ENCODE results near the gene ZNG1B.
"Not testable (repeated sequence)": the region's sequence is repeated elsewhere in the genome, so short reads cannot be mapped to it uniquely, and the experiment has no call there.

Gene ZNG1B

GRCh38 chr2:113437508-113438465 is at the start of gene ZNG1B:
ZNG1B (plus strand) TSS chr2:113437691; CDS start chr2:113437869, 178 bp downstream.
- H3K36me3 Mint-ChIP-seq (ENCODE audit: low read depth); H3K9me3 Mint-ChIP-seq; ATAC-seq; H3K27me3 Mint-ChIP-seq; H3K4me1 Mint-ChIP-seq: not testable (repeated sequence)
- peak within 1 kb of the TSS; percentile 97 for H3K27ac Mint-ChIP-seq
- peak; percentile 73 for DNase-seq
- H3K4me3 Mint-ChIP-seq: peak within 1 kb of the TSS; percentile 92

- Mint-ChIP-seq H3K9me3 (no peaks in the 10 kb centered on the region), H3K27me3 (peaks cover 2% of the 10 kb centered on the region), H3K27ac (peak overlapping the region; percentile 89), H3K4me1 (peaks cover 16% of the 10 kb centered on the region), H3K36me3 (ENCODE audit: low read depth) (no peaks in the 10 kb centered on the region), H3K4me3 (peak overlapping the region; percentile 72)
- ATAC-seq (peak; percentile 82), DNase-seq (peak; percentile 50)
Measured at GRCh38 chr2:113390124-113390849, 47.2 kb upstream of the ZNG1B start.

- no peak overlapping the region for H3K4me3 Mint-ChIP-seq
- H3K9me3 Mint-ChIP-seq: no peaks in the 10 kb centered on the region
- DNase-seq (no peak), ATAC-seq (no peak)
- H3K27me3 Mint-ChIP-seq: no peaks in the 10 kb centered on the region
- peaks cover 16% of the 10 kb centered on the region for H3K4me1 Mint-ChIP-seq
- H3K27ac Mint-ChIP-seq: no peak overlapping the region
- no peaks in the 10 kb centered on the region for H3K36me3 Mint-ChIP-seq (ENCODE audit: low read depth)
Measured at GRCh38 chr2:113391073-113391472, 46.4 kb upstream of the ZNG1B start.

GRCh38 chr2:113406114-113406513 is 31.4 kb upstream of the ZNG1B start:
- no peak overlapping the region for H3K27ac Mint-ChIP-seq
- no peak for ATAC-seq
- H3K4me3 Mint-ChIP-seq: no peak overlapping the region
- no peaks in the 10 kb centered on the region for H3K36me3 Mint-ChIP-seq (ENCODE audit: low read depth)
- peaks cover 3% of the 10 kb centered on the region for H3K4me1 Mint-ChIP-seq
- H3K9me3 Mint-ChIP-seq: no peaks in the 10 kb centered on the region
- peaks cover 1% of the 10 kb centered on the region for H3K27me3 Mint-ChIP-seq
- no peak for DNase-seq

GRCh38 chr2:113407446-113408099 is 29.9 kb upstream of the ZNG1B start:
- no peaks in the 10 kb centered on the region for H3K9me3 Mint-ChIP-seq
- ATAC-seq (no peak), DNase-seq (no peak)
- no peaks in the 10 kb centered on the region for H3K36me3 Mint-ChIP-seq (ENCODE audit: low read depth)
- H3K4me1 Mint-ChIP-seq: peaks cover 3% of the 10 kb centered on the region
- no peak overlapping the region for H3K27ac Mint-ChIP-seq
- H3K27me3 Mint-ChIP-seq: no peaks in the 10 kb centered on the region
- no peak overlapping the region for H3K4me3 Mint-ChIP-seq

- H3K27me3 Mint-ChIP-seq; H3K36me3 Mint-ChIP-seq (ENCODE audit: low read depth); H3K9me3 Mint-ChIP-seq; H3K4me3 Mint-ChIP-seq; DNase-seq; H3K4me1 Mint-ChIP-seq; H3K27ac Mint-ChIP-seq; ATAC-seq: not testable (repeated sequence)
Measured at GRCh38 chr2:113411725-113412352, 25.7 kb upstream of the ZNG1B start.

- H3K27me3 Mint-ChIP-seq; ATAC-seq; H3K4me1 Mint-ChIP-seq; DNase-seq; H3K4me3 Mint-ChIP-seq; H3K36me3 Mint-ChIP-seq (ENCODE audit: low read depth); H3K9me3 Mint-ChIP-seq; H3K27ac Mint-ChIP-seq: not testable (repeated sequence)
Measured at GRCh38 chr2:113412774-113413173, 24.7 kb upstream of the ZNG1B start.

GRCh38 chr2:113431773-113432172 is 5.7 kb upstream of the ZNG1B start:
- H3K9me3 Mint-ChIP-seq; H3K36me3 Mint-ChIP-seq (ENCODE audit: low read depth); DNase-seq; H3K4me1 Mint-ChIP-seq; ATAC-seq; H3K27me3 Mint-ChIP-seq; H3K27ac Mint-ChIP-seq; H3K4me3 Mint-ChIP-seq: not testable (repeated sequence)

GRCh38 chr2:113433468-113433867 is 4.0 kb upstream of the ZNG1B start:
- DNase-seq; H3K27ac Mint-ChIP-seq; ATAC-seq; H3K36me3 Mint-ChIP-seq (ENCODE audit: low read depth); H3K4me1 Mint-ChIP-seq; H3K9me3 Mint-ChIP-seq; H3K4me3 Mint-ChIP-seq; H3K27me3 Mint-ChIP-seq: not testable (repeated sequence)

- not testable (repeated sequence) for ATAC-seq; DNase-seq; H3K27me3 Mint-ChIP-seq; H3K9me3 Mint-ChIP-seq; H3K4me3 Mint-ChIP-seq; H3K36me3 Mint-ChIP-seq (ENCODE audit: low read depth); H3K27ac Mint-ChIP-seq; H3K4me1 Mint-ChIP-seq
Measured at GRCh38 chr2:113465770-113466169, 28.3 kb downstream of the ZNG1B start.

- not testable (repeated sequence) for H3K4me3 Mint-ChIP-seq; H3K36me3 Mint-ChIP-seq (ENCODE audit: low read depth); DNase-seq; H3K27ac Mint-ChIP-seq; H3K9me3 Mint-ChIP-seq; H3K27me3 Mint-ChIP-seq; H3K4me1 Mint-ChIP-seq; ATAC-seq
Measured at GRCh38 chr2:113476688-113477368, 39.3 kb downstream of the ZNG1B start.

- DNase-seq; ATAC-seq; H3K4me1 Mint-ChIP-seq; H3K4me3 Mint-ChIP-seq; H3K9me3 Mint-ChIP-seq; H3K36me3 Mint-ChIP-seq (ENCODE audit: low read depth); H3K27me3 Mint-ChIP-seq; H3K27ac Mint-ChIP-seq: not testable (repeated sequence)
Measured at GRCh38 chr2:113496527-113496926, 59.0 kb downstream of the ZNG1B start.

GRCh38 chr2:113498365-113498764 is 60.9 kb downstream of the ZNG1B start, which contains the start of gene FOXD4L1:
FOXD4L1 (plus strand) TSS chr2:113498665; CDS start chr2:113499257, 592 bp downstream.
- Mint-ChIP-seq H3K27me3 (peaks cover 17% of the 10 kb centered on the region), H3K4me3 (peak within 1 kb of the TSS; percentile 17)
- not testable (repeated sequence) for ATAC-seq; H3K9me3 Mint-ChIP-seq; DNase-seq; H3K36me3 Mint-ChIP-seq (ENCODE audit: low read depth); H3K4me1 Mint-ChIP-seq; H3K27ac Mint-ChIP-seq

Measured in activated naive CD8-positive, alpha-beta T cell treated with anti-CD3 and anti-CD28 coated beads, Interleukin-2, amount 50 U/mL, for 24 hours (primary cell).